ENCODE data around the gene GLI3.

- TF ChIP-seq POLR2AphosphoS5 (IDR thresholded peaks at IDR 0.05; ENCODE audit: low read depth, low read length): no peak
- TF ChIP-seq POLR2A (IDR thresholded peaks at IDR 0.05; ENCODE audit: low read depth, low read length): no peak
- no peak for TF ChIP-seq POU2F2 (IDR thresholded peaks at IDR 0.05; ENCODE audit: low read depth, low read length)
- no peak for TF ChIP-seq TAF1 (IDR thresholded peaks at IDR 0.05; ENCODE audit: low read depth, low read length)
Measured at GRCh38 chr7:42285383-42285824, 48.4 kb upstream of the GLI3 start.
